ENCODE results near the gene VPS9D1.

VPS9D1 gene

DNA sequence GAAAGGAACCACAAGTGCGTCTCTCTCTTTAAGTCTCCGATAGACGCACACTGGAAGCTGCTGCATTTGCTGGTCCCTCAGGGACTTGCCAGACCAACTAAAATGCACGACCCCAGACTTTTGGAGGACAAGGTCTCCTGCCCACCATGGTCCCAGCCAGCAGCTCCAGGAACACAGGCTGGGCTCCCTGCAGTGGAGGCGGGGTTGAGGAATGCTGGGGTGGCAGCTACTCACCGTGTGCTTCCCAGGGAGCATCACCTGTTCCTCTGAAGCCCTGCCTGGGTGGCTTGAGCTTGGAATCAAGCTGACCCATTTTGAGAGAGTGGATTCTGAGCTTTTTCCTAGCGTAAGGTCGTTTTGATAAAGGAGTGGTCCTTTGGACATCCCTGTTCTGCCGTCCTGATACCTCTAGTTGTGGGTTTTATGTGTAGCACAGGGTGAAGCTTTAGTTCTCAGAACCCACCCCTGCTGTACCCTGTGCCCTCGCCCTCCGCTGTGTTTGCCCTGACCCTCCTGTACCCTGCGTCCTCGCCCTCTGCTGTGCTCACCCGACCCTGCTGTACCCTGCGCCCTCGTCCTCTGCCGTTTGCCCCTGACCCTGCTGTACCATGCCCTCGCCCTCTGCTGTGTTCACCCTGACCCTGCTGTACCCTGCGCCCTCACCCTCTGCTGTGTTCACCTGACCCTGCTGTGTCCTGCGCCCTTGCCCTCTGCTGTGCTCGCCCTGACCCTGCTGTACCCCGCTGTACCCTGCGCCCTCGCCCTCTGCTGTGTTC, 11.6 kb upstream of the VPS9D1 start:
- Histone ChIP-seq H3K36me3 (ENCODE audit: control insufficient read depth, insufficient read depth, low read length, severe bottlenecking) (peaks cover 91% of the 10 kb centered on the region), H3K4me1 (ENCODE audit: control insufficient read depth, insufficient read depth, low read length) (no peaks in the 10 kb centered on the region), H3K9me3 (ENCODE audit: control insufficient read depth, low read length) (no peaks in the 10 kb centered on the region), H3K27me3 (replicated peaks; ENCODE audit: control insufficient read depth, insufficient read depth, low read length) (no peaks in the 10 kb centered on the region), H3K4me3 (ENCODE audit: low read length) (no peak overlapping the region), H3K9ac (ENCODE audit: low read length) (no peak overlapping the region)
- DNase-seq (ENCODE audit: low read depth), result no peak

DNA sequence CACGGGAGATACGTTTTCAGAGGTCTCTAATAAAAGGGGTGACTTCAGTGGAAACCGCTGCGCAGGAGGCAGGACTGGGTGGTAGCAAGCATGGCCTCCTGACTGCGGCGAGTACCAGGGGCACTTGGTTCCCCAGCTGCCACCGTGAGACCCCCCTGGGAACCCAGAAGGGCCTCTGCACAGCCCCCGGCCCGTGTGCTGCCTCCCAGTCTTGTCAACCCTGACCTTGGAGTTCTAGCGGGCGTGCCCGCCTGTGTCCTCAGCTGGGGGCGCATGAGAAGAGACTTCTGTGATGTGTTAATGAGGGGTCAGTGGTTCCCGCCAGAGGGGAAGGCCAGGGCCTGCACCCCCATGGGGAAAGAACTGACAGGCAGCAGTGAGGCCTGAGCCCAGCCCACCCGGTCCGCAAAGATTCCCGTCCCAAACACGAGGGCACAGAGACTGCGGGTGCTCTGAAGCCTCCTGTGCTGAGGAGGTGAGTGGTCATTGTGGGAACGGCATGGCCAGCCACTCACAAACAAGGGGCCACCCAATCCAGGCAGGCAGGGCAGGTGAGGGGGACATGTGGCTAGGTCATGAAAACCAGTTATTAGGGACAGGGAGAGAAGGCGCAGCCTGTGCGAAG, 10.0 kb upstream of the VPS9D1 start:
- Histone ChIP-seq H3K27me3 (replicated peaks; ENCODE audit: control insufficient read depth, insufficient read depth, low read length) (no peaks in the 10 kb centered on the region), H3K36me3 (ENCODE audit: control insufficient read depth, insufficient read depth, low read length, severe bottlenecking) (peaks cover 82% of the 10 kb centered on the region), H3K4me1 (ENCODE audit: control insufficient read depth, insufficient read depth, low read length) (no peaks in the 10 kb centered on the region), H3K9me3 (ENCODE audit: control insufficient read depth, low read length) (no peaks in the 10 kb centered on the region), H3K9ac (ENCODE audit: low read length) (no peak overlapping the region), H3K4me3 (ENCODE audit: low read length) (no peak overlapping the region)
- DNase-seq (ENCODE audit: low read depth), result no peak

DNA sequence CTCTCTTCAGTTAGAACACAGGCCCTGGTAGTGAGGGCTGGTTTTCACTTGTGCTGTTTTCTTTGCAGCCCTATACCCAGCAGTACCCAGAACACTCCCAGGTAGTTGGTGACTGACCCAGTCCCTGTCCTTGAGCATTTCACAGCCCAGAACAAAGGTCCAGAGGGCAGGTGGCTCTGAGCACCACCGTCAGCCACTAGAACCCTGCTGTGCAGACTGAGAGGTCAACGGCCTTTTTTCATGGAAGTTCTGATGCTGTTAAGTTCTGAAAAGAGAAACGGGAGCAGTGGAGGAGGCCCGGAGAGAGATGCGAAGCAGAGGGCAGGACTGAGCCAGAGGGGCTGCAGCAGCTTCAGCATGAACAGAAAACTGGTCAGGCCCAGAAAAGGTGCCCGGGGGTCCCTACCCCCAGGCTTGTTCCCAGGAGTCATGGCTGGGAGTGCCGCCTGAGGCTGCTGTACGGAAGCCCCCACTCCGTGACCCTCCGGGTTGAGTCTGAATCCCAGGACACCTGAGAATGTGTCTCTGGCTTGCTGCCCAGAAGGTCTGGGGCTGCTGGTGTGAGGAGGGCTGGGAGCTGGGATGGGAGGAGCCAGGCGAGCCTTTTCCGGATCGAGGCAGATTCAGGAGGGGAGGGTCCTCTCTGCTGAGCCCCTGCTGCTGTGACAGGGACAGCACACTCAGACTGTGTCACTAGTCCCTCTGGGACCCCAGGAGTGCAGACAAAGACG, 9.3 kb upstream of the VPS9D1 start:
- H3K36me3 ChIP-seq (ENCODE audit: control insufficient read depth, insufficient read depth, low read length, severe bottlenecking), result peaks cover 78% of the 10 kb centered on the region
- no peaks in the 10 kb centered on the region for H3K9me3 ChIP-seq (ENCODE audit: control insufficient read depth, low read length)
- no peak overlapping the region for H3K9ac ChIP-seq (ENCODE audit: low read length)
- no peak overlapping the region for H3K4me3 ChIP-seq (ENCODE audit: low read length)
- H3K27me3 ChIP-seq (replicated peaks; ENCODE audit: control insufficient read depth, insufficient read depth, low read length), result no peaks in the 10 kb centered on the region
- no peaks in the 10 kb centered on the region for H3K4me1 ChIP-seq (ENCODE audit: control insufficient read depth, insufficient read depth, low read length)
- DNase-seq (ENCODE audit: low read depth), result no peak

DNA sequence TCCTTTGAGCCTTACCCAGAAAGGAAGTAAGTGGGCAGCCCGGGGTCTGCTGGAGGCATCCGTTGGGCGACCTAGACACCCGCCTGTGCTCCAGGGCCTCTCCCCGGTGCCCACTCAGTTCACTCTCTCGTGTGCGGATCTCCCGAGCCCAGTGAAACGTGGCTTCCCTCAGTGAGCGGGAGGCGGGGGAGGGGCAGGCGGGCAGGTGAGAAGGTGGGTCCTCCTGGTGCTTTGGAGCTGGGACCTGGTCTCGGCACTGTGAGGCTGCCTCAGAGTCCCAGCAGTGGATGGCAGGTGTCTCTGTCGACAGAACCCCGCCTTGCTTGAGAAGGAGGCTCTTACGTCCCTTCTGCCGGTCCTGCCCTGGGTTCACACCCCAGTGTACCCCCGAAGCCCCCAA, 8.6 kb upstream of the VPS9D1 start:
- Histone ChIP-seq H3K9ac (ENCODE audit: low read length) (no peak overlapping the region), H3K9me3 (ENCODE audit: control insufficient read depth, low read length) (no peaks in the 10 kb centered on the region), H3K36me3 (ENCODE audit: control insufficient read depth, insufficient read depth, low read length, severe bottlenecking) (peaks cover 75% of the 10 kb centered on the region), H3K4me1 (ENCODE audit: control insufficient read depth, insufficient read depth, low read length) (no peaks in the 10 kb centered on the region), H3K4me3 (ENCODE audit: low read length) (no peak overlapping the region), H3K27me3 (replicated peaks; ENCODE audit: control insufficient read depth, insufficient read depth, low read length) (no peaks in the 10 kb centered on the region)
- no peak for DNase-seq (ENCODE audit: low read depth)

DNA sequence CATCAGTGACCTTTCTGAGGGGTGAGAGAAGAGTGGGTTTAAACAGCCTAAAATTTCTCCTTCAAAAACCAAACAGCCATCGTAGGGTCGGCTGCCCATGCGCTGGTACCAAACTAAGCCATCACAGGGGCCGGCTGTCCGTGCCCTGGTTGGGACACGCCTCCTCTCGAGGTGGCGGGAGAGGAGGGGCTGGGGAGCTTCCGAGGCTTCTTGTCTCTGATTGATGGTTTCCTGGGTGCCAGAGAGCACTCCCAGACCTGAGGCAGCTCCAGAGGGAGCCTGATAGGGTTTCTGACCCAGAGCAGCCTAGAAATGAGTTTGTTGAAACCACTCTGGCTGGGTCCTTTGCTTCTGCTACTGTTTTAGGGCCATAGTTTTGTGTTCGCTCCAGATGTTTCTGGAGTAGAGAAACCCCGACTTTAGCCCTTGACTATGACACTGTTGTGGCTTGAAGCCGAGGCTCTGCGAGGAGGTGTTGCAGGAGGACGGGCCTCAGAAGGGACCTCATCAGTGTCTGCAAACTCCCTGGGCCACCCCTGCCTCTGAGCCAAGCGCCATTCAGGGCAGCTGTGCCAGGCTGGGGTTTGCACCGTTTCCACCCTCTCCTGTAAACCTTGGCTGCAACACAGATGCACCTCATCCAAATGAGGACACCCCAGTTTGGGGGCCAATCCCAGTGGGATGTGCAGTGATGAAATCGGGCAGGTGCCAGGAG, 6.9 kb upstream of the VPS9D1 start:
- Histone ChIP-seq H3K4me3 (ENCODE audit: low read length) (no peak overlapping the region), H3K9me3 (ENCODE audit: control insufficient read depth, low read length) (no peaks in the 10 kb centered on the region), H3K9ac (ENCODE audit: low read length) (no peak overlapping the region), H3K36me3 (ENCODE audit: control insufficient read depth, insufficient read depth, low read length, severe bottlenecking) (peaks cover 72% of the 10 kb centered on the region), H3K27me3 (replicated peaks; ENCODE audit: control insufficient read depth, insufficient read depth, low read length) (no peaks in the 10 kb centered on the region), H3K4me1 (ENCODE audit: control insufficient read depth, insufficient read depth, low read length) (peaks cover 16% of the 10 kb centered on the region)
- DNase-seq (ENCODE audit: low read depth), result no peak

DNA sequence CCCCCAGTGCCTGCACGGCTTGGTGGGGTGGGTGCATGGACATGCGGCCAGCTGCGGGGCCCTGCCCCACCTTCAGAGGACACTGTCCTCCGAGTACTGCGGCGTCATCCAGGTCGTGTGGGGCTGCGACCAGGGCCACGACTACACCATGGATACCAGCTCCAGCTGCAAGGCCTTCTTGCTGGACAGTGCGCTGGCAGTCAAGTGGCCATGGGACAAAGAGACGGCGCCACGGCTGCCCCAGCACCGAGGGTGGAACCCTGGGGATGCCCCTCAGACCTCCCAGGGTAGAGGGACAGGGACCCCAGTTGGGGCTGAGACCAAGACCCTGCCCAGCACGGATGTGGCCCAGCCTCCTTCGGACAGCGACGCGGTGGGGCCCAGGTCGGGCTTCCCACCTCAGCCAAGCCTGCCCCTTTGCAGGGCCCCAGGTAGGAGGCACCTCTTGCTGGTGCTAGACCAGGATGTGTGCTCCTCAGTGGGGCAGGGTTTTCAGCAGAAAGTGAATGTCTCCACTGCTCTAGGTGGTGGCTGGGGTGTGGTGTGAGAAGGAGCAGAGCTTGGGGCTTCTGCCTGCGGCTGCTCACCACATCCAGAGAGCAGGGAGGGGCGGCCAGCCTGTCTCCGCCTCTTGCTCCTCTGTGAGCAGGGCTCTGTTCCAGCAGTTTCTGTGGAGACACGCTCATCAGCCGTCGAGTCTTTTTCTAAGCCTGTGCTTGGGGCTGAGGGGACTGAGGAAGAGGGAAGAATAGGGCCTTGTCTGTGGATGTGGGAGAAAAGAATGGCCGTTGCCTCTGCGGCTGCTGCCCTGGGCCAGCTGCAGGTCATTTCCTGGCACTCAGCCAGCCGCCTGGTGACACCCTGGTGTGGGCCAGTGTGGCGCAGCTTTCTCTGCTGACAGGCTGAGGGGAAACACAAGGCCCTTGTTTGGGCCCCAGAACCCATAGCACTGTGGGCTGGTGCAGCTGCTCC, 2.9 kb upstream of the VPS9D1 start:
- Histone ChIP-seq H3K4me1 (ENCODE audit: control insufficient read depth, insufficient read depth, low read length) (peaks cover 35% of the 10 kb centered on the region), H3K4me3 (ENCODE audit: low read length) (peak overlapping the region; percentile 95), H3K27me3 (replicated peaks; ENCODE audit: control insufficient read depth, insufficient read depth, low read length) (no peaks in the 10 kb centered on the region), H3K9ac (ENCODE audit: low read length) (peak overlapping the region; percentile 88), H3K36me3 (ENCODE audit: control insufficient read depth, insufficient read depth, low read length, severe bottlenecking) (peaks cover 35% of the 10 kb centered on the region), H3K9me3 (ENCODE audit: control insufficient read depth, low read length) (no peaks in the 10 kb centered on the region)
- DNase-seq (ENCODE audit: low read depth), result no peak

DNA sequence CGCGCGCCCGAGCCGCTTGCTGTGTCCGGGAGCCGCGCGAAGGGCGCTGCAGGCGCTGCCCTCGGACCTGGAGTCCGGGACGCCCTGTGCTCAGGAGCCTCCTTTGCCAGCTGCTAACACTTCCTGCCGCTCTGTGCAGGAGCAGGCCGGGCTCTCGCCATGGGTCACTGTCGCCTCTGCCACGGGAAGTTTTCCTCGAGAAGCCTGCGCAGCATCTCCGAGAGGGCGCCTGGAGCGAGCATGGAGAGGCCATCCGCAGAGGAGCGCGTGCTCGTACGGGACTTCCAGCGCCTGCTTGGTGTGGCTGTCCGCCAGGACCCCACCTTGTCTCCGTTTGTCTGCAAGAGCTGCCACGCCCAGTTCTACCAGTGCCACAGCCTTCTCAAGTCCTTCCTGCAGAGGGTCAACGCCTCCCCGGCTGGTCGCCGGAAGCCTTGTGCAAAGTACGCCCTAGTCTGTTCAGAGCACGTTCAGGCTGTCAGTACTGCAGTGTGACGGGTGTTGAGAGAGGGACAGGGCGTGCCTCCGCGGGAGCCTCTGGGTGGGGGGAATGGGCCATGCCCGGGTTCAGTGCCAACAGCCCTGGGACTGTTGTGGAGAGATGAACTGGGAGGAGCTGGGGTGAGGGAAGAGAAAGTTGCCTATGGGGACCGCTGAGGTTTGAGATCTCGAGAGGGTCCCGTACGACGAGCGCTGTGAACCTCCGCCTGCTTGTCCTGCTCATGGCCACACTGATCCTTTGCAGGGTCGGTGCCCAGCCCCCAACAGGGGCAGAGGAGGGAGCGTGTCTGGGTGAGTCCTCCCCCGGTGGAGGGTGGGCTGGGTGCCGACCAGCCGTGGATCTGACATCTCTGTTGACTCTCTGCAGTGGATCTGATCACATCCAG, 1.9 kb upstream of the VPS9D1 start:
- peaks cover 30% of the 10 kb centered on the region for H3K36me3 ChIP-seq (ENCODE audit: control insufficient read depth, insufficient read depth, low read length, severe bottlenecking)
- H3K4me1 ChIP-seq (ENCODE audit: control insufficient read depth, insufficient read depth, low read length), result peaks cover 35% of the 10 kb centered on the region
- DNase-seq (ENCODE audit: low read depth), result no peak
- H3K4me3 ChIP-seq (ENCODE audit: low read length), result peak overlapping the region; percentile 95
- H3K9ac ChIP-seq (ENCODE audit: low read length), result peak overlapping the region; percentile 88
- no peaks in the 10 kb centered on the region for H3K9me3 ChIP-seq (ENCODE audit: control insufficient read depth, low read length)
- H3K27me3 ChIP-seq (replicated peaks; ENCODE audit: control insufficient read depth, insufficient read depth, low read length), result no peaks in the 10 kb centered on the region

DNA sequence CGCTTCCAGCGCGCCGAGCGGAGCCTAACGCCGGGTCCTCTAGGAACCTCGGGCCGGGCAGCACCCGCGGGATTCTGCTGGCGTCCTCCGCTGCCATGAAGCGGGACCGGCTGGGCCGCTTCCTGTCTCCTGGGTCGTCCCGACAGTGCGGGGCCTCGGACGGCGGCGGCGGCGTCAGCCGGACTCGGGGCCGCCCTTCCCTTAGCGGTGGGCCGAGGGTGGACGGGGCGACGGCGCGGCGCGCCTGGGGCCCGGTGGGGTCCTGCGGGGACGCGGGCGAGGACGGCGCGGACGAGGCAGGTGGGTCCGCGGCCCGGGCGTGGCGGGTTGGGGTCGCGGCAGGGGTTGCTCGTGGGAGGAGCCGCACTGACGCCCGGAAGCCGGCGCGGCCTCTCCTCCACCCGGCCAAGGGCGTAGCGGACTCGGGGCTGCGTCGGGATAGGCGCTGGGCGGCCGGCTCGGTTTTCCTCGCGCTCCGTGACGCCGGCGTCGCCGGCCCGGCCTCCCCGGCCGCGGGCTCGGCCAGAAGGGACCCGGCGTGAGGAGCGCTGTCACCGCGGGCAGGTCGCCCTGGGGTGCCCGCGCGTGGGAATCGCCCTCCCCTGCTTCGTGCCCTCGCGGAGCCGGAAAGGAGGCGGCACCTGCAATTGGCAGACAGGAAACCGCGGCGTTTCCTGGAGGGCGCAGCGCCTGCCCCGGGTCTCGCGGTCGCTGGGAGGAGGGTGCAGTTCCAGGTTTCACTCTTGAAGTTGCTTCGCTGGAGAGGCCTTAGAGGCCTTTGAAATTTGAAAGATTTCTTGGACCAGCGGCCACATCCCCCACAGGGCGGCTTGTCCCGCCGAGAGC, 1.1 kb upstream of the VPS9D1 start:
- peaks cover 22% of the 10 kb centered on the region for H3K36me3 ChIP-seq (ENCODE audit: control insufficient read depth, insufficient read depth, low read length, severe bottlenecking)
- DNase-seq (ENCODE audit: low read depth), result peak; percentile 79

DNA sequence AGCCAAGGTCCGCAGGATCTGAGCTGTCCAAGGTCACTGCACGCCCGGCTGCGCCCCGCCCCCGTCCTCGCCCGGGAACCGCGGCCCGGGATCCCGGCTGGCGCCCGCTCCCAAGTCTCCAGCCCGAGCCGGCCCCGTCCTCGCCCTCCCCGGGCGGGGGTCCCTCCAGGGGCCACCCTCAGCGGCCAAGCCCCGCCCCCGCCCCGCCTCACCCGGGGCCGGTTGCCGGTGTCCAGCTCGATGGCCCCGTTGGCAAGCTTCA, 216 bp downstream of the VPS9D1 start:
- H3K36me3 ChIP-seq (ENCODE audit: control insufficient read depth, insufficient read depth, low read length, severe bottlenecking), result peaks cover 20% of the 10 kb centered on the region
- peak overlapping the region; percentile 91 for H3K9ac ChIP-seq (ENCODE audit: low read length)
- no peak for DNase-seq (ENCODE audit: low read depth)
- peaks cover 35% of the 10 kb centered on the region for H3K4me1 ChIP-seq (ENCODE audit: control insufficient read depth, insufficient read depth, low read length)
- H3K9me3 ChIP-seq (ENCODE audit: control insufficient read depth, low read length), result no peaks in the 10 kb centered on the region
- H3K4me3 ChIP-seq (ENCODE audit: low read length), result peak overlapping the region; percentile 95
- no peaks in the 10 kb centered on the region for H3K27me3 ChIP-seq (replicated peaks; ENCODE audit: control insufficient read depth, insufficient read depth, low read length)

More for the DNA sequence above, 1.1 kb upstream of the VPS9D1 start:
- Histone ChIP-seq H3K9ac (ENCODE audit: low read length) (peak overlapping the region; percentile 88), H3K4me1 (ENCODE audit: control insufficient read depth, insufficient read depth, low read length) (peaks cover 35% of the 10 kb centered on the region), H3K9me3 (ENCODE audit: control insufficient read depth, low read length) (no peaks in the 10 kb centered on the region), H3K27me3 (replicated peaks; ENCODE audit: control insufficient read depth, insufficient read depth, low read length) (no peaks in the 10 kb centered on the region), H3K4me3 (ENCODE audit: low read length) (peak overlapping the region; percentile 95)

Data from adipocyte (in vitro differentiated cells).